DND-41 (cell line): ENCODE measurements around the gene KIF25.

Source experiments
- CTCF ChIP-seq: IDR thresholded peaks from 2 replicates; pipeline ENCODE4 v1.5.1; 2012; ENCODE audit warnings: borderline replicate concordance, low read length, moderate library complexity, mild to moderate bottlenecking; ENCODE audit not compliant: poor library complexity, severe bottlenecking; ENCODE audit errors: extremely low read depth
- EZH2 ChIP-seq: IDR thresholded peaks from 3 replicates; pipeline ENCODE4 v1.6.1; 2012; ENCODE audit warnings: borderline replicate concordance, low read depth, mild to moderate bottlenecking, moderate library complexity, low read length, inconsistent platforms; ENCODE audit not compliant: severe bottlenecking

- TF ChIP-seq CTCF (no peak), EZH2 (no peak)
Observed at GRCh38 chr6:168043848-168044415, 46.5 kb downstream of the KIF25 start.
